ENCODE results near the gene TTC9. TPM values are rescaled to one million over a fixed set of nuclear protein-coding genes. Genes with fewer than 3 reads are reported as not detected.
"Not testable (repeated sequence)": the region's sequence is repeated elsewhere in the genome, so short reads cannot be mapped to it uniquely, and the experiment has no call there.

Gene TTC9
- total RNA-seq, 4 donors from 2014 or later = 0.41 to 1.3 TPM; not detected in 2

- DNase-seq = no peak
- Histone ChIP-seq H3K4me1 (peaks cover 3 to 19% (median 4%) of the 10 kb centered on the region in 4 donors), H3K36me3 (no peaks in the 10 kb centered on the region), H3K9me3 (no peaks in the 10 kb centered on the region), H3K27me3 (no peaks in the 10 kb centered on the region), H3K27ac (no peak overlapping the region), H3K4me3 (no peak overlapping the region)
- in situ Hi-C loops (cut with MboI; ENCODE audit: low pct_ligation_motif_present in 1 of 4, low pct_unique_long_range_greater_than_20kb in 1 of 4, low sequenced_read_pairs in 3 of 4) = no loop called here
- intact Hi-C loops (cut with DNase I; ENCODE audit: low total_unique reads) = no loop called here
- TF ChIP-seq POLR2AphosphoS5 (IDR thresholded peaks at IDR 0.05) = no peak
- TF ChIP-seq EP300 (IDR thresholded peaks at IDR 0.05; ENCODE audit: low read depth) = no peak
- TF ChIP-seq POLR2A (IDR thresholded peaks at IDR 0.05) = no peak
- no peak for TF ChIP-seq CTCF (IDR thresholded peaks at IDR 0.05)
Observed at GRCh38 chr14:70701610-70702009, 59.9 kb downstream of the TTC9 start.

GRCh38 chr14:70702161-70702560 is 60.4 kb downstream of the TTC9 start:
- Histone ChIP-seq H3K9me3 (no peaks in the 10 kb centered on the region), H3K36me3 (no peaks in the 10 kb centered on the region), H3K27ac (no peak overlapping the region), H3K4me1 (peaks cover 3 to 16% (median 4%) of the 10 kb centered on the region in 4 donors), H3K27me3 (no peaks in the 10 kb centered on the region), H3K4me3 (no peak overlapping the region)
- WGBS, 2 donors (ENCODE audit: low coverage in 1 of 2) = 87 to 88% methylated on average over 3 of the region's 3 CpGs
- intact Hi-C loops (cut with DNase I; ENCODE audit: low total_unique reads) = no loop called here
- TF ChIP-seq POLR2A (IDR thresholded peaks at IDR 0.05) = no peak
- TF ChIP-seq CTCF (IDR thresholded peaks at IDR 0.05) = no peak
- no peak for TF ChIP-seq EP300 (IDR thresholded peaks at IDR 0.05; ENCODE audit: low read depth)
- in situ Hi-C loops (cut with MboI; ENCODE audit: low pct_ligation_motif_present in 1 of 4, low pct_unique_long_range_greater_than_20kb in 1 of 4, low sequenced_read_pairs in 3 of 4) = no loop called here
- DNase-seq = no peak

GRCh38 chr14:70703621-70704168 is 62.0 kb downstream of the TTC9 start:
- H3K27me3 ChIP-seq; H3K9me3 ChIP-seq; H3K4me3 ChIP-seq; in situ Hi-C loops (cut with MboI; ENCODE audit: low pct_ligation_motif_present in 1 of 4, low pct_unique_long_range_greater_than_20kb in 1 of 4, low sequenced_read_pairs in 3 of 4); intact Hi-C loops (cut with DNase I; ENCODE audit: low total_unique reads); H3K27ac ChIP-seq; H3K4me1 ChIP-seq; DNase-seq; H3K36me3 ChIP-seq: not testable (repeated sequence)
- 95% methylated on average over 1 of the region's 1 CpG; no CpG with 5 or more reads in 1 of the 2 donors for WGBS, 2 donors (ENCODE audit: low coverage in 1 of 2)

GRCh38 chr14:70704960-70705359 is 63.2 kb downstream of the TTC9 start:
- DNase-seq = no peak
- 75% methylated on average over 1 of the region's 1 CpG; no CpG with 5 or more reads in 1 of the 2 donors for WGBS, 2 donors (ENCODE audit: low coverage in 1 of 2)
- in situ Hi-C loops (cut with MboI; ENCODE audit: low pct_ligation_motif_present in 1 of 4, low pct_unique_long_range_greater_than_20kb in 1 of 4, low sequenced_read_pairs in 3 of 4) (no loop called here), intact Hi-C loops (cut with DNase I; ENCODE audit: low total_unique reads) (no loop called here)
- no peak overlapping the region for H3K27ac ChIP-seq
- H3K27me3 ChIP-seq = no peaks in the 10 kb centered on the region
- H3K36me3 ChIP-seq = no peaks in the 10 kb centered on the region
- no peak overlapping the region for H3K4me3 ChIP-seq
- no peaks in the 10 kb centered on the region for H3K4me1 ChIP-seq
- TF ChIP-seq EP300 (IDR thresholded peaks at IDR 0.05; ENCODE audit: low read depth) (no peak), CTCF (IDR thresholded peaks at IDR 0.05) (no peak), POLR2AphosphoS5 (IDR thresholded peaks at IDR 0.05) (no peak), POLR2A (IDR thresholded peaks at IDR 0.05) (no peak)
- no peaks in the 10 kb centered on the region for H3K9me3 ChIP-seq

GRCh38 chr14:70706177-70706576 is 64.5 kb downstream of the TTC9 start:
- Histone ChIP-seq H3K9me3 (no peaks in the 10 kb centered on the region), H3K27me3 (no peaks in the 10 kb centered on the region), H3K36me3 (no peaks in the 10 kb centered on the region), H3K27ac (no peak overlapping the region), H3K4me3 (no peak overlapping the region), H3K4me1 (no peaks in the 10 kb centered on the region)
- TF ChIP-seq EP300 (IDR thresholded peaks at IDR 0.05; ENCODE audit: low read depth) (no peak), POLR2AphosphoS5 (IDR thresholded peaks at IDR 0.05) (no peak), CTCF (IDR thresholded peaks at IDR 0.05) (no peak), POLR2A (IDR thresholded peaks at IDR 0.05) (no peak)
- in situ Hi-C loops (cut with MboI; ENCODE audit: low pct_ligation_motif_present in 1 of 4, low pct_unique_long_range_greater_than_20kb in 1 of 4, low sequenced_read_pairs in 3 of 4) = no loop called here
- intact Hi-C loops (cut with DNase I; ENCODE audit: low total_unique reads) = no loop called here
- DNase-seq = no peak

Measured in transverse colon (tissue), 4 donors.